ENCODE measurements around the gene BRINP3. TPM values are rescaled to one million over a fixed set of nuclear protein-coding genes. Genes with fewer than 3 reads are reported as not detected.

BRINP3 gene
- polyA plus RNA-seq, 1 experiment, result 0.14 TPM

DNA sequence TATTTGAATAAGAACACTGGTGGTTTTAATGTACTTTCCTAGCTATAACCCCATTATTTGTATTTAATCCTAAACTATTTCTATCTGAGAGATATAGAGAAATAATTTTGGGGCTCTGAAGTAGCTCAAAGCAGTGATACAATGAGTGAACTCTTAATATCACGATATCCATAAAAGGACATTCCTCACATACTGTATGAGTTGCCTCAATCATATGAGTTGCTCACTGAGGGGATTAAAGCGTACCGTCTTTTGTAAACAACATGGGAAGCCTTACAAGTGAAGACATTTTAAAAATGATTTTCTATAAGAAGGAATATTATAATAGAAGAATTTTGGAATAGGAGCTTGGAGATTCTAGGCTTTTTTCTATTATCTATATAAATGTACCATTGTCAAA lies 21.5 kb downstream of the BRINP3 start:
- H3K9me3 ChIP-seq (ENCODE audit: control insufficient read depth, insufficient read depth, low read length), result no peaks in the 10 kb centered on the region
- POLR2A ChIA-PET, result no interaction called here
- H3K27ac ChIP-seq (ENCODE audit: low read depth, low read length), result no peak overlapping the region
- DNase-seq (ENCODE audit: low read depth, low spot score), result no peak
- TF ChIP-seq, protein P1, sequence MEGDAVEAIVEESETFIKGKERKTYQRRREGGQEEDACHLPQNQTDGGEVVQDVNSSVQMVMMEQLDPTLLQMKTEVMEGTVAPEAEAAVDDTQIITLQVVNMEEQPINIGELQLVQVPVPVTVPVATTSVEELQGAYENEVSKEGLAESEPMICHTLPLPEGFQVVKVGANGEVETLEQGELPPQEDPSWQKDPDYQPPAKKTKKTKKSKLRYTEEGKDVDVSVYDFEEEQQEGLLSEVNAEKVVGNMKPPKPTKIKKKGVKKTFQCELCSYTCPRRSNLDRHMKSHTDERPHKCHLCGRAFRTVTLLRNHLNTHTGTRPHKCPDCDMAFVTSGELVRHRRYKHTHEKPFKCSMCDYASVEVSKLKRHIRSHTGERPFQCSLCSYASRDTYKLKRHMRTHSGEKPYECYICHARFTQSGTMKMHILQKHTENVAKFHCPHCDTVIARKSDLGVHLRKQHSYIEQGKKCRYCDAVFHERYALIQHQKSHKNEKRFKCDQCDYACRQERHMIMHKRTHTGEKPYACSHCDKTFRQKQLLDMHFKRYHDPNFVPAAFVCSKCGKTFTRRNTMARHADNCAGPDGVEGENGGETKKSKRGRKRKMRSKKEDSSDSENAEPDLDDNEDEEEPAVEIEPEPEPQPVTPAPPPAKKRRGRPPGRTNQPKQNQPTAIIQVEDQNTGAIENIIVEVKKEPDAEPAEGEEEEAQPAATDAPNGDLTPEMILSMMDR (IDR thresholded peaks at IDR 0.05; ENCODE audit: low read depth, low read length), result no peak
- no peak overlapping the region for H3K4me3 ChIP-seq (ENCODE audit: low read depth, low read length)
- CTCF ChIA-PET, result no interaction called here
- H3K27me3 ChIP-seq (ENCODE audit: control insufficient read depth, insufficient read depth, low read length), result no peaks in the 10 kb centered on the region

DNA sequence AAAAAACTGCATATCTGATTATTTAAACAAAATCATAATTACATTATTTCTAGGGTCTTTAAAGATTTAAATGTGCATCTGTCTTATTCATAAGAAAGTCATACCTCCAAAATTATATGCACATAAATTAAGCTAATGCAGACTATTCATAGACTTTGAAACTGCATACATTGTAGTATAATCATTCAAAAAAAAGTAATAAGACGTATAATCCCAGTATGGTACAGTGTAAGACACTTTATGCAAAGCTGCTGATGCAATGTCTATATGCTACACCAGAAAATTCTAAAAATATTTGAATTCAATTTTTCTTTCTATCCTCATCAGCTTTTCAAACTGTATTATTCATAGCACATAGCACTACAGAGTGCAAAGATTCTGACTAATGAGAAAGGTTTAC lies 22.0 kb downstream of the BRINP3 start:
- Histone ChIP-seq H3K9me3 (ENCODE audit: control insufficient read depth, insufficient read depth, low read length) (no peaks in the 10 kb centered on the region), H3K27me3 (ENCODE audit: control insufficient read depth, insufficient read depth, low read length) (no peaks in the 10 kb centered on the region), H3K27ac (ENCODE audit: low read depth, low read length) (no peak overlapping the region), H3K4me3 (ENCODE audit: low read depth, low read length) (no peak overlapping the region)
- CTCF ChIA-PET, result no interaction called here
- POLR2A ChIA-PET, result no interaction called here
- no peak for DNase-seq (ENCODE audit: low read depth, low spot score)
- TF ChIP-seq, protein P1 (IDR thresholded peaks at IDR 0.05; ENCODE audit: low read depth, low read length), result no peak

DNA sequence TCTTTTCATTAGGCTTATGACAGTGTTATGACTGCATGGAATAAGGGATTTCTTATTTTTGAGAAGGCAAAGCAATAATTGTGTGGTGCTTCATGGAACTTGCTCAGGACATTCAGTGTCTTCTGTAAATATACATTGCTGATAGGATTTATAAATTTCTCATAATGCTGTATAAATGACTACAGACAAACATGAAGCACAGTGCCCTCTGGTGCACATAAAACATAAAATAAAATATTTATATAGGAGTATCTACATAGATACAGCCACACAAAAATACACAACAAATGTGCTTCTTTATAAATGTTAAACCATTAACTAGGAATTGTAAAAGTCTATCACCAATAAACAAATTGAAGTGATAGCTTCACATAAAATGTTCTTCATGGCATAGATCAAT lies 24.1 kb downstream of the BRINP3 start:
- Histone ChIP-seq H3K27ac (ENCODE audit: low read depth, low read length) (no peak overlapping the region), H3K4me3 (ENCODE audit: low read depth, low read length) (no peak overlapping the region), H3K9me3 (ENCODE audit: control insufficient read depth, insufficient read depth, low read length) (no peaks in the 10 kb centered on the region), H3K27me3 (ENCODE audit: control insufficient read depth, insufficient read depth, low read length) (no peaks in the 10 kb centered on the region)
- no peak for DNase-seq (ENCODE audit: low read depth, low spot score)
- TF ChIP-seq, protein P1 (IDR thresholded peaks at IDR 0.05; ENCODE audit: low read depth, low read length), result peak; percentile 30; the same call in 1 of the 2 replicates
- POLR2A ChIA-PET, result no interaction called here
- CTCF ChIA-PET, result interaction anchor here (0.6 kb wide), 1 partner anchor 25 kb away, joined by 4 read pairs; no protein-coding TSS in a partner anchor

DNA sequence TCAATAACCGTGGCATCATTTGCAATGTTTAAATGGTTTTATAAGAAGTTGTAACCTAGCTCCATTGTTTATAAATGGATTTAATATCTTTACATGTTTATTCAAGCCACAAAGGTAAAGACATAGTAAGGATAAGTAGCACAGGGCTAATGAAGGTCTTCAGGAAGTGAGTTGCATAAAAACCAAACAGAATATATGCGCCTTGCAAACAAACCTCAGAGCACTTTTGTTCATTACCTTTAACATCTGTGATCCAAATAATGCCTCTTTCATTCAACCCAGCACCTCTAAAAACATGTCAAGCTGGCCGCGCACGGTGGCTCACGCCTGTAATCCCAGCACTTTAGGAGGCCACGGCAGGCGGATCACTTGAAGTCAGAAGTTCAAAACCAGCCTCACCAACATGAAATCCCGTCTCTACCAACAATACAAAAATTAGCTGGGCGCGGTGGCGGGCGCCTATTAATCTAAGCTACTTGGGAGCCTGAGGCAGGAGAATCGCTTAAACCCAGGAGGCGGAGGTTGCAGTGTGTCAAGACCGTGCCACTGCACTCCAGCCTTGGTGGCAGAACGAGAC lies 25.3 kb downstream of the BRINP3 start:
- no peak overlapping the region for H3K4me3 ChIP-seq (ENCODE audit: low read depth, low read length)
- H3K27me3 ChIP-seq (ENCODE audit: control insufficient read depth, insufficient read depth, low read length), result no peaks in the 10 kb centered on the region
- H3K27ac ChIP-seq (ENCODE audit: low read depth, low read length), result no peak overlapping the region
- CTCF ChIA-PET, result no interaction called here
- no peak for DNase-seq (ENCODE audit: low read depth, low spot score)
- POLR2A ChIA-PET, result no interaction called here
- TF ChIP-seq, protein P1 (IDR thresholded peaks at IDR 0.05; ENCODE audit: low read depth, low read length), result no peak
- no peaks in the 10 kb centered on the region for H3K9me3 ChIP-seq (ENCODE audit: control insufficient read depth, insufficient read depth, low read length)

DNA sequence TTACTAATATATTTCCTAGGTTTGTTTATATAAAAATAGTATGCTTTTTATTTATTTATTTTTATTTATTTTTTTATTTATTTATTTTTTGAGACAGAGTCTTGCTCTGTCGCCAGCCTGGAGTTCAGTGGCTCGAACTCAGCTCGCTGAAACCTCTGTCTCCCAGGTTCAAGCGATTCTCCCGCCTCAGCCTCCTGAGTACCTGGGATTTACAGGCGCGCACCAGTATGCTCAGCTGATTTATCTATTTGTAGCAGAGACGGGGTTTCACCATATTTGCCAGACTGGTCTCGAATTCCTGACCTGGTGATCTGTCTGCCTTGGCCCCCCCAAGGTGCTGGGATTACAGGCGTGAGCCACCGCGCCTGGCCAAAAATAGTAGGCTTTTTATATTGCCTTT lies 33.2 kb downstream of the BRINP3 start:
- no peaks in the 10 kb centered on the region for H3K9me3 ChIP-seq (ENCODE audit: control insufficient read depth, insufficient read depth, low read length)
- H3K27me3 ChIP-seq (ENCODE audit: control insufficient read depth, insufficient read depth, low read length), result no peaks in the 10 kb centered on the region
- CTCF ChIA-PET, result no interaction called here
- no peak for DNase-seq (ENCODE audit: low read depth, low spot score)
- TF ChIP-seq, protein P1 (IDR thresholded peaks at IDR 0.05; ENCODE audit: low read depth, low read length), result no peak
- no peak overlapping the region for H3K27ac ChIP-seq (ENCODE audit: low read depth, low read length)
- no peak overlapping the region for H3K4me3 ChIP-seq (ENCODE audit: low read depth, low read length)
- POLR2A ChIA-PET, result no interaction called here

Data from AG04450 (cell line).